Activated CD4-positive, alpha-beta T cell treated with anti-CD3 and anti-CD28 coated beads for 24 hours (primary cell): ENCODE results near the gene CLEC18C.
"Not testable (repeated sequence)": the region's sequence is repeated elsewhere in the genome, so short reads cannot be mapped to it uniquely, and the experiment has no call there.

ENCODE experiments used
- DNase-seq, 2 donors: peaks; one replicate each; pipeline ENCODE4 v3.0.0-alpha.2; 2020; ENCODE audit warnings: low read depth in 2 of 2

Gene CLEC18C

DNA sequence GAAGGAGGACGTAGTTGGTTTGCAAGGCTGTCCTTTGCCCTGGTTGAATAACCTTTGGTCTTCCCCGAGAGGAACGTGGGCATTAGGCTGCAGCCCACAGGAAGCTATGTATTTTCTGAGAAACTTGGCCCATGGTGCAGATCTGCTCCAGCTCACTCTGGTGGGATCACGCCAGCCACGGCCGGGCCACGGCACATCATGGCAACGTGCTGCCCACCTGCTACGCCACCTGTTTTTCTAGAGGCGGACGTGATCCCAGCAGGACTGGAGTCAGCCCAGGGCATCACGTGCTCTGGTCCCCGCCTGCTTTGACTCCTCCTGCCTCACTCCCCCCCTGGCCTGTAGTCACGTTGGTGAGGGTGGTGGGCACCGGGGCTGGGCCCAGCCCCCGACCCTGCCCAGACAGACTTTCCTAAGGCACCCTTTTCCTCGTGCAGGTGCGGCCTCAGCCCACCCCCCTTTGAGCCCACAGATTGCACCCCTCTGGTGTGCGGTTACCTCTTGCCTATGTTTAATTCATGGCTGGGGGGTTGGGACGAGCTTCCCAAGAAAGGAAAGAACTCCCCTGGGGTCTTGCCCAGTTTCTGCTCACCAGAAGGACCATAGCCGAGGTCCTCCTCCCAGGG, at the start of gene CLEC18C:
Gene CLEC18C (plus strand): TSS at position 576 of the 626 bp plus-strand sequence. CDS start 492 bp downstream, outside the sequence.
- not testable (repeated sequence) for DNase-seq

GRCh38 chr16:70123822-70124221, 49.8 kb upstream of the CLEC18C start:
- not testable (repeated sequence) for DNase-seq

GRCh38 chr16:70126226-70126625, 47.4 kb upstream of the CLEC18C start:
- DNase-seq, result not testable (repeated sequence)

GRCh38 chr16:70127706-70128105, 45.9 kb upstream of the CLEC18C start:
- not testable (repeated sequence) for DNase-seq

- DNase-seq, result not testable (repeated sequence)
These were observed 44.7 kb upstream of the CLEC18C start for GRCh38 chr16:70128844-70129243.

DNA sequence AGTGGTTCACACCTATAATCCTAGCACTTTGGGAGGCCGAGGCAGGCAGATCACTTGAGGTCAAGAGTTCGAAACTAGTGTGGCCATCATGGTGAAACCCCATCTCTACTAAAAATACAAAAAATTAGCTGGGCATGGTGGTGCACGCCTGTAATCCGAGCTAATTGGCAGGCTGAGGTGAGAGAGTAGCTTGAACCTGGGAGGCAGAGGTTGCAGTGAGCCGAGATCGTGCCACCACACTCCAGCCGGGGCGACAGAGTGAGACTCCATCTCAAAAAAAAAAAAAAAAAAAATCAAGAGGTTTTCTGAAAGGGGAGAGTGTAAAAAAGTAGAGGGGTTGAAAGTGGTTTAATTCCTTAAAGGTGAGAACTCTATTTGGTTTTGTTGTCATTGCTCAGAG, 37.8 kb upstream of the CLEC18C start:
- not testable (repeated sequence) for DNase-seq

DNA sequence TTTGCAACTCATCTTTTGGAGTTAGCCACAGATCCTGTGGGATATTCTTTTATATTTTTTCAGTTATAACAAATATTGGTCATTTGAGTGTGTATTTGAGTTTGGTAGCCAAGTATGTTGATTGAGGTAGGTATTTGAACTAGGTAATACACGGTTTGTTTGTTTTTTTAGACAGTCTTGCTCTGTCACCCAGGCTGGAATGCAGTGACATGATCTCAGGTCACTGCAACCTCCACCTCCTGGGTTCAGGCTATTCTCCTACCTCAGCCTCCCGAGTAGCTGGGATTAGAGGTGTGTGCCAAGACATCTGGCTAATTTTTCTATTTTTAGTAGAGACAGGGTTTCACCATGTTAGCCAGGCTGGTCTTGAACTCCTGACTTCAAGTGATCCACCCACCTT, 37.0 kb upstream of the CLEC18C start:
- DNase-seq, result not testable (repeated sequence)

DNA sequence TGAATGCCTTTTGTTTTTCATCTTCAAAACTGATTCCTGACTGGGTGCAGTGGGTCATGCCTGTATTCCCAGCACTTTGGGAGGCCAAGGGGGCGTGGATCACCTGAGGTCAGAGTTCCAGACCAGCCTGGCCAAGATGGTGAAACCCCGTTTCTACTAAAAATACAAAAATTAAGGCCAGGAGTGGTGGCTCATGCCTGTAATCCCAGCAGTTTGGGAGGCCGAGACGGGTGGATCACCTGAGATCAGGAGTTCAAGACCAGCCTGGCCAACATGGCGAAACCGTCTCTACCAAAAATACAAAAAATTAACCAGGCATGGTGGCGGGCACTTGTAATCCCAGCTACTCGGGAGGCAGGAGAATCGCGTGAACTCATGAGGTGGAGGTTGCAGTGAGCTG, 30.8 kb upstream of the CLEC18C start:
- not testable (repeated sequence) for DNase-seq

- not testable (repeated sequence) for DNase-seq
These were observed 30.2 kb upstream of the CLEC18C start for GRCh38 chr16:70143231-70143895.

DNA sequence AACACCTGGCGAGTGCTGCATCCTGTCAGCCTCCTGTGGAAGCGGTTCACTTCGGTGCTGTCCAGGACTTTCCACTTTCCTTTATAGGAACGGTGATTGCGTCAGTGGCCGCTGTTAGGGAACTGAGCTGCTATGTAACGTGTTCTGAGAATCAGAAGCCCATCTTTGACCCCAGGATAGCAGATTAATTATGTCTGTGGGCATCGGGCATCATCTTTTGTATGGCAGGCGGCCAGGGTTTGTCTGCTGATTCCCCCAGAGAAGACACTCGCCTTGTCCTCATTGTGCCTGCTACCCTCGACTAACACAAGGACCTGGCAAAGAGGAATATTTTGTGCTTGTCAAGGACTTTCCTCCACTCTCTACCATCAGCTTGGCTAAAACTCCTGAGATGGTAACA, 25.7 kb upstream of the CLEC18C start:
- DNase-seq, result not testable (repeated sequence)

DNA sequence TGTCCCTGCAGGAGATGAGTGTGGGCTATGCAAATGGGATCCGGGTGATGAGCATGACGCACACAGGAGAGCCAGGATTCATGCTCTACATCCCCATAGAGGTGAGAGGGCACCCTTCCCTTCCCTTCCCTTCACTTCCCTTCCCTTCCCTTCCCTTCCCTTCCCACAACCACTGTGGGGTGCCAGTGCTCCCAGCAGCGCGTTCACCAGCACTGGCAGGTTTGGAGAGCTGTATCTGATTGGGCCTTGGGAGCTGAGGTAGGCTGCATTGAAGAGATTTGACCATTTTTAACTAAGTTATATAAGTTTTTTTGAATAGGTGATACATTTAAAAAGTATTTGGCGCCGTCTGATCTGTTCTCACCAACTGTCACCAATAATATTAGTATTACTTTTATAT, 25.1 kb upstream of the CLEC18C start:
- not testable (repeated sequence) for DNase-seq

- not testable (repeated sequence) for DNase-seq
These were observed 24.3 kb upstream of the CLEC18C start for GRCh38 chr16:70149296-70149695.

GRCh38 chr16:70151391-70151790, 22.2 kb upstream of the CLEC18C start:
- DNase-seq, result no peak

- DNase-seq, result no peak
These were observed 21.6 kb upstream of the CLEC18C start for GRCh38 chr16:70151941-70152509.

- no peak for DNase-seq
These were observed 20.8 kb upstream of the CLEC18C start for GRCh38 chr16:70152578-70153302.

DNA sequence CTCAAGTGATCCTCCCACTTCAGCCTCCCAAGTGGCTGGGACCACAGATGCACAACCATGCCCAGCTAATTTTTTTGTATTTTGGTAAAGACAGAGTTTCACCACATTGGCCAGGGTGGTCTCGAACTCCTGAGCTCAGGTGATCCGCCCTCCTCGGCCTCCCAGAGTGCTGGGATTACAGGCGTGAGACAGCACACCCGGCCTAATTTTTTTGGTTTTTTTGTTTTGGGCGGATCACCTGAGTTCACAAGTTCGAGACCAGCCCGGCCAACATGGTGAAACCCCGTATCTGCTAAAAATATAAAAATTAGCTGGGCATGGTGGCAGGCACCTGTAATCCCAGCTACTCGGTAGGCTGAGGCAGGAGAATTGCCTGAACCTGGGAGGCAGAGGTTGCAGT, 18.9 kb upstream of the CLEC18C start:
- DNase-seq, result not testable (repeated sequence)

DNA sequence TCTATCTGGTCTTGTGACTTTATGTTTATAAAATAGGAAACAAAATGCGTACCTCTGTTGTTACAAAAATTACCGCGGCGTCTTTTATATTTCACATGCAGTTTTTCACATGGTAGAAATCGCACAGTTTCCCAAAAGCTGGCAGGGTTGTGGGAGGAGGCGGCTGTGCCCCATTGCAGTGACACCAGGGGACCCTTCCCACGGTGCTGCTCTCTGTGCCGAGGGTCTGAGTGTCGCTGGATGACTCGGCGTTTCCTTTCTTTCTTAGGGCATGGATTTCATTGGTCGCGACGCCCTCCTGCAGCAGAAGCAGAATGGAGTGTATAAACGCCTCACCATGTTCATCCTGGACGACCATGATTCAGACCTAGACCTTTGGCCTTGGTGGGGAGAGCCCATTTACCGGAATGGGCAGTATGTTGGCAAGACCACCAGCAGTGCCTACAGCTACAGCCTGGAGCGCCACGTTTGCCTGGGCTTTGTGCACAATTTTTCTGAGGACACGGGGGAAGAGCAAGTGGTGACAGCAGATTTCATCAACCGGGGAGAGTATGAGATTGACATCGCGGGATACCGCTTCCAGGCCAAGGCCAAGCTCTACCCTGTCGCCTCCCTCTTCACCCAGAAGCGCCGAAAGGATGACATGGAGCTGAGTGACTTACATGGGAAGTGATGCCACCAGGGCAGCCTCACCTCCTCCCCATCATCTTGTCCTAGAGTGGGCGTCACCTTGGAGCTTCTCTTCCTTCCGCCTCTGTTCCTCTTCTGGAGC, 17.2 kb upstream of the CLEC18C start:
- no peak for DNase-seq

- no peak for DNase-seq
These were observed 16.5 kb upstream of the CLEC18C start for GRCh38 chr16:70157105-70157476.

- no peak for DNase-seq
These were observed 15.9 kb upstream of the CLEC18C start for GRCh38 chr16:70157477-70158260.

DNA sequence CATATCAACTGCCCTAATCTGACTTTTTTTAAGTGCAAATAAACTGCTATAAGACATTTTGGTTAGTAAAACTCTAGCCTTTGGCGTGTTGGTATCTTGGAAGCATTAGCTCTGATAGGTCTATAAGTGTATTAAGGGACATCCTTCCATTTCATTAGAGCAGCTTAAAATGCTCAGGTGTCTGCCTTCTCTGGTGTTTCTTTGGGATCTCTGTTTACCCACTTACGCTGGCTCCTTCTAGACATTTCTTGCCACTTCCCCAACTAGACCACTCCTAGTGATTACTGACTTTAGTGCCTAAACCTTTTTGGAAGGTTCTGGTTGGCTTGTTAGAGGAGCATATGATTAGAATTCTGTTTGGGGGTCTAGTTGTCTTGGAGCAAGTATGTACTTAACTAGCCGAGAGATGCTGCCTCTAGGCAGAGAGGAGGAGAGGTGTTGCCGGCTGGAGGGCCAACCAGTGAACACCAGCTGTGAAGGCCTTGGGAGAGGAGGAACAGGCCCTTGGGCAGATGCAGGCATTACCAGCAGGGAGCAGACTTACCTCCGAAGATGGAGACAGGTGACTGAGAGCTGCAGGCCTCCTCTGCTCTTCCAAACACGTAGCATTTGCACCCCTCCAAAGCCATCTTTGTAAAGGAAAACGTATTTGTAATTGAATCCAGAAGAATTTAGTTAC, 15.2 kb upstream of the CLEC18C start:
- no peak for DNase-seq
